ENCODE measurements around the gene PRKCB. TPM values are rescaled to one million over a fixed set of nuclear protein-coding genes. Genes with fewer than 3 reads are reported as not detected.
"Not testable (repeated sequence)": the region's sequence is repeated elsewhere in the genome, so short reads cannot be mapped to it uniquely, and the experiment has no call there.

PRKCB gene
- total RNA-seq, 4 donors from 2014 or later, result 0.29 to 9.5 (median 2.9) TPM

- Histone ChIP-seq H3K9me3 (no peaks in the 10 kb centered on the region), H3K4me1 (no peaks in the 10 kb centered on the region), H3K27ac (no peak overlapping the region), H3K27me3 (no peaks in the 10 kb centered on the region), H3K36me3 (no peaks in the 10 kb centered on the region), H3K4me3 (no peak overlapping the region)
- DNase-seq, result no peak
- intact Hi-C loops (cut with DNase I; ENCODE audit: low total_unique reads), result no loop called here
- TF ChIP-seq, protein P1, sequence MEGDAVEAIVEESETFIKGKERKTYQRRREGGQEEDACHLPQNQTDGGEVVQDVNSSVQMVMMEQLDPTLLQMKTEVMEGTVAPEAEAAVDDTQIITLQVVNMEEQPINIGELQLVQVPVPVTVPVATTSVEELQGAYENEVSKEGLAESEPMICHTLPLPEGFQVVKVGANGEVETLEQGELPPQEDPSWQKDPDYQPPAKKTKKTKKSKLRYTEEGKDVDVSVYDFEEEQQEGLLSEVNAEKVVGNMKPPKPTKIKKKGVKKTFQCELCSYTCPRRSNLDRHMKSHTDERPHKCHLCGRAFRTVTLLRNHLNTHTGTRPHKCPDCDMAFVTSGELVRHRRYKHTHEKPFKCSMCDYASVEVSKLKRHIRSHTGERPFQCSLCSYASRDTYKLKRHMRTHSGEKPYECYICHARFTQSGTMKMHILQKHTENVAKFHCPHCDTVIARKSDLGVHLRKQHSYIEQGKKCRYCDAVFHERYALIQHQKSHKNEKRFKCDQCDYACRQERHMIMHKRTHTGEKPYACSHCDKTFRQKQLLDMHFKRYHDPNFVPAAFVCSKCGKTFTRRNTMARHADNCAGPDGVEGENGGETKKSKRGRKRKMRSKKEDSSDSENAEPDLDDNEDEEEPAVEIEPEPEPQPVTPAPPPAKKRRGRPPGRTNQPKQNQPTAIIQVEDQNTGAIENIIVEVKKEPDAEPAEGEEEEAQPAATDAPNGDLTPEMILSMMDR (IDR thresholded peaks at IDR 0.05), result no peak
- TF ChIP-seq POLR2A (IDR thresholded peaks at IDR 0.05), result no peak
Observed at GRCh38 chr16:23914946-23915530, 79.3 kb downstream of the PRKCB start.

- H3K27ac ChIP-seq; H3K9me3 ChIP-seq; H3K4me3 ChIP-seq; H3K27me3 ChIP-seq; DNase-seq; H3K4me1 ChIP-seq; H3K36me3 ChIP-seq; intact Hi-C loops (cut with DNase I; ENCODE audit: low total_unique reads): not testable (repeated sequence)
Observed at GRCh38 chr16:23916552-23916951, 80.8 kb downstream of the PRKCB start.

DNA sequence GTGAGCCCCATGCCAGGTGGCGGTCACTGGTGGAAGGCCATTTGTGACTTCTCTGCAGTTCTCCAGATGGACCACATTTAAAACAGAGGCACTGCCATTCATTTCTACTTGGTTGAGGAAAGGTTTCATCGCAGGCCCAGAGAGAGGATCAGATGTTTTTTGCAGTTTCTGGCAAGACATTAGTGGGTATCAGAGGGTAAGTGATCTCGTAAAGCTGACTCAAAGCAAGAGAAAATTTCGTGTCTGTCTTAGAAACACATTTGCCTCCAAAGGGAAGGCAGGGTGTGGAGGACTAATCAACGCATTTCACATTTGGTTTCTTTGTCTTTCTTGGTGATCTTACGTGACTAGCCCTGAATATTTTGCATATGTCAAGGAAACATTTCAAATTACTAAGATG is 81.8 kb downstream of the PRKCB start:
- no peaks in the 10 kb centered on the region for H3K9me3 ChIP-seq
- no peaks in the 10 kb centered on the region for H3K4me1 ChIP-seq
- H3K27me3 ChIP-seq, result no peaks in the 10 kb centered on the region
- intact Hi-C loops (cut with DNase I; ENCODE audit: low total_unique reads), result no loop called here
- no peak overlapping the region for H3K27ac ChIP-seq
- H3K36me3 ChIP-seq, result no peaks in the 10 kb centered on the region
- no peak for TF ChIP-seq POLR2A (IDR thresholded peaks at IDR 0.05)
- TF ChIP-seq, protein P1 (IDR thresholded peaks at IDR 0.05), result no peak
- DNase-seq, result no peak
- H3K4me3 ChIP-seq, result no peak overlapping the region

GRCh38 chr16:23920446-23920845 is 84.7 kb downstream of the PRKCB start:
- DNase-seq, result no peak

GRCh38 chr16:23920899-23921298 is 85.1 kb downstream of the PRKCB start:
- Histone ChIP-seq H3K4me3 (no peak overlapping the region), H3K36me3 (no peaks in the 10 kb centered on the region), H3K4me1 (no peaks in the 10 kb centered on the region), H3K27ac (no peak overlapping the region), H3K27me3 (no peaks in the 10 kb centered on the region), H3K9me3 (no peaks in the 10 kb centered on the region)
- intact Hi-C loops (cut with DNase I; ENCODE audit: low total_unique reads), result no loop called here
- DNase-seq, result no peak
- TF ChIP-seq POLR2A (IDR thresholded peaks at IDR 0.05), result no peak
- TF ChIP-seq, protein P1 (IDR thresholded peaks at IDR 0.05), result no peak

More at GRCh38 chr16:23920446-23920845, 84.7 kb downstream of the PRKCB start:
- Histone ChIP-seq H3K27ac (no peak overlapping the region), H3K4me1 (no peaks in the 10 kb centered on the region), H3K36me3 (no peaks in the 10 kb centered on the region), H3K9me3 (no peaks in the 10 kb centered on the region), H3K27me3 (no peaks in the 10 kb centered on the region), H3K4me3 (no peak overlapping the region)
- TF ChIP-seq, protein P1 (IDR thresholded peaks at IDR 0.05), result no peak
- intact Hi-C loops (cut with DNase I; ENCODE audit: low total_unique reads), result no loop called here

DNA sequence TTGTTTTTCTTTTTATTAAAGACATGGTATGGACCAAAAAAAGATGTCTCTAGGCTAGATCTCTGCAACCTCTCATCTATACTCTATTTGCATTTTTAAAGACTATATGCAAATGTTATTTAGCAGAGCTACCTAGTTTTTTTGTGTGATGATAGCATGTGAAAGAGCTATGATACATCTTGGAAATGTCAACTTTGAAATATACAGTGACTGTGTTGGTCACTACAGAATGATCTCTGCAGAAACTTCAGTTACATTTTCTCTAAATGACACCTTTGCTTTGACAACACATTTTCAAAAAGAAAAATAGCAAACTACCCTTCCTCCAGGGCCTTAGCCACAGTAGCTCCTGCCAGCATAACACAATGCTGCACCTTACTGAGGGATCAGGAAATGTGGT is 86.6 kb downstream of the PRKCB start:
- Histone ChIP-seq H3K9me3 (no peaks in the 10 kb centered on the region), H3K4me1 (no peaks in the 10 kb centered on the region), H3K4me3 (no peak overlapping the region), H3K27ac (no peak overlapping the region), H3K27me3 (no peaks in the 10 kb centered on the region), H3K36me3 (no peaks in the 10 kb centered on the region)
- intact Hi-C loops (cut with DNase I; ENCODE audit: low total_unique reads), result no loop called here
- TF ChIP-seq POLR2A (IDR thresholded peaks at IDR 0.05), result no peak
- TF ChIP-seq, protein P1 (IDR thresholded peaks at IDR 0.05), result no peak
- DNase-seq, result no peak
